CD4-positive, alpha-beta T cell treated with Interleukin-17A for 1 hour (primary cell): ENCODE data around the gene PAX6.

Experiments used
- DNase-seq: peaks from one replicate; pipeline ENCODE4 v3.0.0-alpha.2; 2020

PAX6 gene

GRCh38 chr11:31822175-31822926 is 11.2 kb upstream of the PAX6 start:
- DNase-seq, result no peak

- no peak for DNase-seq
Measured at GRCh38 chr11:31821766-31822165, 10.6 kb upstream of the PAX6 start.

- DNase-seq, result no peak
Measured at GRCh38 chr11:31821235-31821764, 10.2 kb upstream of the PAX6 start.

GRCh38 chr11:31820438-31820818 is 9.3 kb upstream of the PAX6 start:
- DNase-seq, result no peak

GRCh38 chr11:31819621-31820437 is 8.7 kb upstream of the PAX6 start:
- no peak for DNase-seq

GRCh38 chr11:31818874-31819331 is 7.8 kb upstream of the PAX6 start:
- no peak for DNase-seq

GRCh38 chr11:31818425-31818755 is 7.3 kb upstream of the PAX6 start:
- DNase-seq, result no peak

GRCh38 chr11:31817621-31818424 is 6.7 kb upstream of the PAX6 start:
- DNase-seq, result no peak

- no peak for DNase-seq
Measured at GRCh38 chr11:31817054-31817620, 6.0 kb upstream of the PAX6 start.

- no peak for DNase-seq
Measured at GRCh38 chr11:31816468-31817053, 5.4 kb upstream of the PAX6 start.

- no peak for DNase-seq
Measured at GRCh38 chr11:31815711-31816467, 4.8 kb upstream of the PAX6 start.

- no peak for DNase-seq
Measured at GRCh38 chr11:31814176-31814868, 3.2 kb upstream of the PAX6 start.

GRCh38 chr11:31813391-31814175 is 2.5 kb upstream of the PAX6 start:
- DNase-seq, result no peak

- DNase-seq, result no peak
Measured at GRCh38 chr11:31812383-31813381, 1.6 kb upstream of the PAX6 start.

GRCh38 chr11:31809857-31810778 is 1.0 kb downstream of the PAX6 start:
- no peak for DNase-seq

- no peak for DNase-seq
Measured at GRCh38 chr11:31809541-31809856, 1.6 kb downstream of the PAX6 start.

GRCh38 chr11:31808721-31809540 is 2.2 kb downstream of the PAX6 start:
- DNase-seq, result no peak
